G401 (cell line): ENCODE measurements around the gene MROH8. TPM values are rescaled to one million over a fixed set of nuclear protein-coding genes. Genes with fewer than 3 reads are reported as not detected.

Source experiments
- total RNA-seq: library from RNA; depleted of rRNA; stranded (reverse); fragments of >200 nt; shearing (Covaris generic); gene quantifications from 2 replicates; pipeline ENCODE4 v1.2.3, GENCODE V29; 2014; rRNA removed

The MROH8 gene
- total RNA-seq, 1 experiment from 2014 or later, result 0.07 TPM

Other genes starting within 250 kb of the MROH8 start
- 30.0 and 31.2 TPM in 2 replicates for gene SAMHD1, start 227.8 kb downstream of the MROH8 start, total RNA-seq
- 9.0 and 15.9 TPM in 2 replicates for gene RBL1, start 83.6 kb downstream of the MROH8 start, total RNA-seq
- gene RPN2, start 218 bp downstream of the MROH8 start, total RNA-seq, result 216 and 273 TPM in 2 replicates
- gene GHRH, start 82.3 kb upstream of the MROH8 start, total RNA-seq, result not detected in 2 replicates
- 70.1 and 73.5 TPM in 2 replicates for gene MANBAL, start 110.1 kb upstream of the MROH8 start, total RNA-seq
- 15.9 and 16.8 TPM in 2 replicates for gene SRC, start 166.6 kb upstream of the MROH8 start, total RNA-seq